Measurements from ENCODE around the gene SERGEF.

GRCh38 chr11:17812865-17813187 is 200.0 kb downstream of the SERGEF start:
- TF ChIP-seq POLR2A (IDR thresholded peaks at IDR 0.05) (no peak), CTCF (IDR thresholded peaks at IDR 0.05) (no peak)

Measured in heart left ventricle (tissue), 13 donors.